NT2/D1 (cell line): ENCODE measurements around the gene ABCF1.

Experiments
- DNase-seq: peaks from one replicate; pipeline ENCODE4 v3.0.0-alpha.2; 2011; ENCODE audit warnings: low read depth, low spot score
- H3K27me3 ChIP-seq: 2 replicates; pipeline ENCODE4 v1.6.0; 2011; ENCODE audit warnings: mild to moderate bottlenecking; ENCODE audit not compliant: insufficient read length, insufficient read depth
- H3K36me3 ChIP-seq: 2 replicates; pipeline ENCODE4 v1.6.1; 2011; ENCODE audit warnings: mild to moderate bottlenecking, low read length, mixed read lengths; ENCODE audit not compliant: insufficient read depth, insufficient read length
- H3K4me1 ChIP-seq: 2 replicates; pipeline ENCODE4 v1.5.1; 2011; ENCODE audit not compliant: insufficient read depth, insufficient read length
- H3K4me3 ChIP-seq: 2 replicates; pipeline ENCODE4 v1.5.1; 2011; ENCODE audit warnings: low read depth; ENCODE audit not compliant: insufficient read length
- H3K9ac ChIP-seq: 2 replicates; pipeline ENCODE4 v1.6.0; 2011; ENCODE audit warnings: low read depth; ENCODE audit not compliant: insufficient read length
- H3K9me3 ChIP-seq: 2 replicates; pipeline ENCODE4 v1.5.1; 2011; ENCODE audit warnings: mild to moderate bottlenecking, low read length; ENCODE audit not compliant: insufficient read depth
- SUZ12 ChIP-seq: IDR thresholded peaks from 2 replicates; pipeline ENCODE4 v1.6.1; 2011; ENCODE audit not compliant: insufficient read length, insufficient read depth; ENCODE audit errors: extremely low read depth
- YY1 ChIP-seq: IDR thresholded peaks from 2 replicates; pipeline ENCODE4 v1.6.1; 2011; ENCODE audit not compliant: insufficient read length, insufficient read depth
- ZNF274 ChIP-seq: IDR thresholded peaks from 2 replicates; pipeline ENCODE4 v1.6.1; 2011; ENCODE audit warnings: mild to moderate bottlenecking, low read depth, low read length

ABCF1 gene

DNA sequence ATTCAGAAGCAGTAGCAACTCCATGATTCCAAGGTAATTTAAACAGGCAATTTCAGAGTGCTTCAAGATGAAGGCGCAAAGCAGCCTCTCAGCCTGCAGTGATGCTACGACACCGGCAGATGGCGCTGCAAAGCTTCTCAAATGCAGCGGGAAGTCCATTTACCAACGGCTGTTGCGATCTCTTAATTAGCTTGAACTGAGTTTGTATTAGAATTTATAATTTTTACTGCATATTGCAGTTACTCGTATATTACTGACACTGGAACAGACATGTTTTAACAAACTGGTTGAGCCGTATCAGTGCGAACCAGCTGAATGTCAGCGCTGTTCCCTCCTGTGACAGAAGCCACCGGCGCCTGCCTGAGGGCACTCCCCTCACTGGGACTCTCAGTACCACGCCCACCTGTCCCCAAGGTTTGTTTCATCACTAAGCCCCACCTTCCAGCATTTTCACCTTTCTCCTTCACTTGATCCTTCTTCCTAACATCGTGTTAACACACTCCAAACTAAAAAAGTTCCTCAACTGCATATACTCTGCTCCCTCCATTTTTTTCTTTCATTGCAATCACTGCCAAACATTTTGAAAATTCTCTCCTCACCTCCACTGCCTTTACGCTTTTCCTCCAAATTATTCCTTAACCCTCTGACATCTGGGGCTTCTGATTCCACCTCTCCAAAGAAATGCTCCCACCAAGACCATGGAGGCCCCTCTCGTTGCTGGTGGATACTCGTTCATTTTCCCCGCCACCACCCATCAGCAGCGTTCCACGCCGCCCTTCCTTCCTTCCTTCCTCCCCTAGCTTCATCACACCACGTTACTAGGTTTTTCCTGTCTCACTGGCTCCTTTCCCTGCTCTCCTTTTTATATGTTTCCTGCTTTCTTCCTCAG is 29.5 kb upstream of the ABCF1 start:
- H3K9me3 ChIP-seq, result no peaks in the 10 kb centered on the region
- peaks cover 16% of the 10 kb centered on the region for H3K36me3 ChIP-seq
- H3K9ac ChIP-seq, result no peak overlapping the region
- no peak overlapping the region for H3K4me3 ChIP-seq
- no peaks in the 10 kb centered on the region for H3K4me1 ChIP-seq
- TF ChIP-seq ZNF274 (no peak), YY1 (no peak), SUZ12 (no peak)
- no peak for DNase-seq
- no peaks in the 10 kb centered on the region for H3K27me3 ChIP-seq

DNA sequence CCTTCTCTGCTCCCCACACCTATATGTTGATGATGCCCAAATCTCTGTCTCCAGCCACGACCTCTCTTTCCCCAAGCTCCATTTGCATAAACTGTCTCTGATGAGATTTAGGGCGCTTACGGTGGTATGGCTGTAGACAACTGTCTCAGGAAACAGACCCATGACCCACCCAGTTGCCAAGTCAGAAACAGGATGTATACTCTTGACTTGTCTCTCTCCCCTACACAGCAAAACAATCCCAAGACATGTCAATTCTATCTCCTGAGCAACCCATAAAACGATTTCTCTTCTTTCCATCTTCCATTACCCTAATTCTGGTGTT is 28.9 kb upstream of the ABCF1 start:
- Histone ChIP-seq H3K4me3 (no peak overlapping the region), H3K9me3 (no peaks in the 10 kb centered on the region), H3K27me3 (no peaks in the 10 kb centered on the region), H3K36me3 (peaks cover 21% of the 10 kb centered on the region), H3K4me1 (no peaks in the 10 kb centered on the region), H3K9ac (no peak overlapping the region)
- DNase-seq, result no peak
- TF ChIP-seq SUZ12 (no peak), ZNF274 (no peak), YY1 (no peak)

DNA sequence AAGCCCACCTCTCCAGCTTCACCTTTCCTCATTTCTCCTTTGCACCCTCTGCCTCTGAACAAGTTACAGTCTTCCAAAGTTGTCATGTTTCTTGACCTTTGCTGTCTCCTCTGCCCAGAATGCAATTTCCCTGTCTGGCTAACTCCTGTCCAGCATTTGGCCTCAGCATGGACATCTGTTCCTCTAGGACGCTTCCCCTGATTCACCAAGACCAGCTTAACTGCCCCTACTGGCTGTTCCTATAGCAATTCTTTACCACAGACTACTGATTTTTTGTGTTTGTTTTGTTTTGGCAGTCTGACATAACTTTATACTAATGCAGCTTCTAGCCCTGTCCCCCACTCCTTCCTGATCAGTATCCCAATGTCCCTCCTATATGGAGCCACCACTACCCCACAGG is 28.3 kb upstream of the ABCF1 start:
- Histone ChIP-seq H3K4me1 (no peaks in the 10 kb centered on the region), H3K4me3 (no peak overlapping the region), H3K9ac (no peak overlapping the region), H3K9me3 (no peaks in the 10 kb centered on the region), H3K36me3 (peaks cover 24% of the 10 kb centered on the region), H3K27me3 (no peaks in the 10 kb centered on the region)
- no peak for TF ChIP-seq YY1
- TF ChIP-seq ZNF274, result no peak
- no peak for TF ChIP-seq SUZ12
- DNase-seq, result no peak

DNA sequence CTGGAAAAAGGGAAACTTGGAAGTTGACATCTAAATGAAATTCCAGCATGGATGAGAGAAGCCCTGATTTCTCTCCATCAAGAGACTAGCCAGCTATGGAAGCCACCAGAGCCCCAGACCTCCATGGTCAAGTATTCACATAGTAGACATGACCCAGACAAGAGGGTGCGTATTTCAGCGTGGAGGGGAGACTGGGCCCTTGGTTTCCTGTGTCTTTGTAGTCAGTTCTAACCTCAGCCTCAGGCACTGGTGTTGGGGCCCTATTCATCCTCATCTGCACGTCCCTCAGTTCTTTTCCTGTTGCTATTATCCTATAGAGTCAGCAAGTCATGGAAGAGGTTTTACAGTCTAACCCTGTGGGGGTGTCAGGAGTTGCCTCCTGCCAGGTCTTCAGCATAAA is 27.4 kb upstream of the ABCF1 start:
- no peak overlapping the region for H3K9ac ChIP-seq
- peaks cover 31% of the 10 kb centered on the region for H3K36me3 ChIP-seq
- TF ChIP-seq ZNF274, result no peak
- no peak for TF ChIP-seq SUZ12
- TF ChIP-seq YY1, result no peak
- H3K9me3 ChIP-seq, result no peaks in the 10 kb centered on the region
- DNase-seq, result no peak
- no peaks in the 10 kb centered on the region for H3K27me3 ChIP-seq
- H3K4me3 ChIP-seq, result no peak overlapping the region
- no peaks in the 10 kb centered on the region for H3K4me1 ChIP-seq

DNA sequence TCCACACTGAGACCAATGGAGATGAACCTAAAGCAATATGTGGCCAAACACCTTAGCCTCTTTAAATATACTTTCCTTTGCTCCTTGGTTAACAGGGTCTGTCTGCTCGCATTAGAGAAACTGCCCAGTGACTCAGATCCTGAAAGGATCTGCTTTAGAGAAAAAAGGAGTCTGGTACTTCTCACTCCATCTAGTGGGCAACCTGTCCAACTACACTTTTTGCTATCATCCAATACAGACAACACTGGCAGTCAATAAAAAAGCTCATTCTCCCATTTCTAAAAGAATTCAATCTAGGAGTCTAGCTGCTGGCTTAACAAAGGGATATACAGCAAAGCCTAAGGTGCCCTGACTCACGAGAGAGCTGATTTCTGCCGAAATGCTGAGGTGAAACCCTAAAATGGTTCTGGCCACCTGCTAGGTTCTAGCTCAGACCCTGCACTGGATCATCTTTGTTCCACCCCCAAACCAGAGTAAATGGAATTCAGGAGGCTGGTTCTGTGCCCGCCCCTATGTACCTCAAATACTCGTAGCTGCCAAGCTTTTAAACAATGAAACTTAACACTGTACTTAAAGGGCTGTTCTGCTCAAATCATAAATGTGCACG is 26.5 kb upstream of the ABCF1 start:
- TF ChIP-seq SUZ12, result no peak
- no peak for TF ChIP-seq ZNF274
- TF ChIP-seq YY1, result no peak
- H3K36me3 ChIP-seq, result peaks cover 36% of the 10 kb centered on the region
- H3K4me3 ChIP-seq, result no peak overlapping the region
- H3K9ac ChIP-seq, result no peak overlapping the region
- H3K27me3 ChIP-seq, result no peaks in the 10 kb centered on the region
- DNase-seq, result no peak
- H3K9me3 ChIP-seq, result no peaks in the 10 kb centered on the region
- no peaks in the 10 kb centered on the region for H3K4me1 ChIP-seq

DNA sequence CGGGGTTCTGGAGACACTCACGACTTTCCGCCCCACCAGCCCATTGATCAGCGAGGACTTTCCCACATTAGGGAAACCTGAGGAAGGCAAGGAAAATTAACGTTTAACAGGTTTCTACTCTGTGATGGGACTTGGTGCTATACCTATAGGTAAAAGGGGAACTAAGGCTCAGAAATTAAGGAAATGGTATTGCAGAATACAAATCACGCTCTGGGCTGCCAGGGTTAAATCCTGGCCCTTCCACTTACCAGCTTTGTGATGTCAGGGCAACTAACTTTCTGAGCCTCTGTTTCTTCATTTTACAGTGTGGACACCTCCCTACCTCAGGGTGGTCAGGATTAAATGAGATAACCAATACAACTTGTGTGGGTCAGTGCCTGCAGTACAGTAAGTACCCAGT is 23.8 kb upstream of the ABCF1 start:
- Histone ChIP-seq H3K36me3 (peaks cover 55% of the 10 kb centered on the region), H3K9ac (no peak overlapping the region), H3K4me1 (no peaks in the 10 kb centered on the region), H3K9me3 (no peaks in the 10 kb centered on the region), H3K4me3 (no peak overlapping the region), H3K27me3 (no peaks in the 10 kb centered on the region)
- TF ChIP-seq YY1, result no peak
- no peak for TF ChIP-seq SUZ12
- no peak for TF ChIP-seq ZNF274
- no peak for DNase-seq

DNA sequence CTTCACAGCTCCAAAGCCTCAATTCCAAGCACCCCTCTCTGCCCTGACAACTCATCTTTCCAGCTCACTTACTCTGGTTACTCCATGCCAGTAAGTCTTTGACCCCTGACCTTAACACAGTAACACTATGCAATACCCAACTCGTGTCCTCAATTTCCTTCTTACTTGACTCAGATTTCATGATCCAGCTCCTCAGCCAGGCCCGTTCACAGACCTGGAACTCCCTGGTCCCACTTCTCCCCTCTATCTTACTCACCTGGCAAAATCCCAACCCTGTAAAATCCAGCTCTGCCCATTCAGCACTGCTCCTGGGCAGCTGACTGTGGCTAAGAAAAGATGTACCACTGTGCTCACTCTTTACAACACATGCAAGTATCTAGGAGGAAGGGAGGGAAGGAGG is 22.9 kb upstream of the ABCF1 start:
- H3K9ac ChIP-seq, result no peak overlapping the region
- H3K36me3 ChIP-seq, result peaks cover 64% of the 10 kb centered on the region
- no peaks in the 10 kb centered on the region for H3K27me3 ChIP-seq
- H3K4me1 ChIP-seq, result no peaks in the 10 kb centered on the region
- H3K9me3 ChIP-seq, result no peaks in the 10 kb centered on the region
- H3K4me3 ChIP-seq, result no peak overlapping the region
- TF ChIP-seq ZNF274, result no peak
- no peak for DNase-seq
